GM18517 (cell line): Measurements from ENCODE around the gene TBCD.

Source experiments
- ATAC-seq: cut with Tn5 transposase; IDR thresholded peaks from one replicate; pipeline ENCODE4 v1.9.1; 2021; ENCODE audit warnings: mild to moderate bottlenecking, moderate library complexity; ENCODE audit not compliant: unreplicated experiment

Gene TBCD

GRCh38 chr17:82808006-82808405, 56.1 kb downstream of the TBCD start:
- no peak for ATAC-seq

GRCh38 chr17:82808921-82809905, 57.3 kb downstream of the TBCD start:
- no peak for ATAC-seq

DNA sequence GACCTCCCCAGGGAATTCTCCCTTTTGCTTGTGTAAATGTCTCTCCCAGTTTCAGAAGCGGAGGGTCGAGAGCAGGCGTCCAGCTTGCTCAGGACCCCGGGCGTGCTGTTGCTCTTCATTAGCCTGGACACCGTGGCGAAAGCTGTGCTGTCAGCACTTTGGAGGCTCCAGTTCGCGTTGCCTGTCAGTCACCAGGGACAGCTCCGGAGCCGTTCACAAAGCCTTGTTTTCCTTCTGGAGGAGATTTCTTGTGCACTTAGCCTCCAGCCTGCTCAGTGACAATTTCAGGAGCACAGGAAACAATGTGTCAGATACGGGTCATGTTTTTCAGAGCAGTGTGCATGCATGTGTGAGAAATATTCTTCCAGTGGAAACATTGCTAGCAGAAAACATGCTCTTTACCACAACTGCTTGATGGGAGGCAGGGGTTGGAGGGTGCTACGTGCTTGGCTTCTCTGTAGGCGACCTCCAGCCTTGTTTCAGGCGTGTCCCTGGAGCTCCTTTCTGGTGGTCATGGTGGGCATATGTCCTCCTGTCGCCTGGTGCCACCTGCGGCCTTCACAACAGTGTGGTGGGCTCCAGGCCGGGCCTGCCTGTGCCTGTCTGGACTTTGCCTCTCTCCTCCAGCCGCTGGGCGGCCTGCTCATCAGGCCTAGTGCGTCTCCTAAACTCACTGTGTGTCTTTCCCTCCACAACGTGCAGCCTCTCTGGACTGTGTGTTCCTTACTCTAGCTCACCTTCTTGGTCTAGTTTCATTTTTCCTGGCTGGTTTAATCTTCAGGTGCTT, 59.0 kb downstream of the TBCD start:
- ATAC-seq: no peak

DNA sequence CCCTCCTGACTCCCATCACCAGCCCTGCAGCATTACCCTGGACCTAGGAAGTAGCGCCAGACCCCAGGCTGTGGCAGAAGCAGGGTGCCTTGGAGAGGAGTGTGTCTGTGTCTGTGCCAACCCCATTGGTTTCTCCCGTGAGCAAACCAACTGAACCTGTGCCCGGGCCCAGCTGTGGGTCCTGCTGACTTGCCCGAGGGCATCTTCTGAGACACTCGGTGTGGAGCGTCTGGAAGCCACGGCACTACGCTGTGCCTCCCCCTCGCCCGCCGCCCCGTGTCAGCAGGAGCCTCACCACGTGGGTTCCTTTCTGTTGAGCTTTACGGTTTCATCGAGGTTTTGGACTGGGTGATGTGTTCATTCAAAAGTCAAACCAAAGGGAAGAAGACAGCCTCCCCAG, 60.2 kb downstream of the TBCD start:
- ATAC-seq: no peak

GRCh38 chr17:82812601-82813000, 60.7 kb downstream of the TBCD start:
- no peak for ATAC-seq

DNA sequence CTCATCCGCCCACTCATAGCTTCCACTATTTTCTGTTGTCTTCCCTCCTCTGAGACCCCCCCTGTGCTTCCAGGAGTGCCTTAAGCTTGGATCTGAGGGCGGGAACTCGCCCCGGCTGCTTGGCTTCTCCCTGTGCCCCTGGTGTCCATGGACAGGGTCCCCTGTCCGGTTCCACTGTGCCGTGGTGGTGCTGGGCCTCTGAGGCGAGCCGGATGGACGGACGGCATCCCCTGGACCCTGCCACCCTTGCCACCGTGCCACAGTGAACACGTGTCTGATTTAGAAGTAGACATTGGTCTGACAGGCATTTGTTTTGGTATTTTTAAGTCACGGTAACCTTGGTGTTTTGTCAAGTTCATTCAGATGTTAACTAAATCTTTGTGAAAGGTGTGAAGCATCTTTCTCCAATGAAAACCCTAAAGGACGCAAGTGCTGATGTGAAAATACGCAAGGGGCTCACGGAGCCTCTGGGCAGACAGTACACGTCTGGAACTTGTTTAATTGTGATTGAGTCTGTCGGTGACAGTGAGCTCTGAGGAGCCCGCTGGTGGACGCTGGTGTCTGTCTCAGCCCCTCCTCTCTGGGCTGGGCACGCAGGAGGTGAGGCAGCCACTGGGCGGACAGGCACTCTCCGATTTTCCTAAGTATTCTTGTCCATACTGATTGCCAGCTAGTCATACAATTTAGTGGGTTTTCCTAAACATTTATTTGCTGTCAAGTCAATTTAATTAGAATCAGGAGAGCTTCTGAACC, 61.6 kb downstream of the TBCD start:
- ATAC-seq: no peak

GRCh38 chr17:82814834-82815233, 63.0 kb downstream of the TBCD start:
- ATAC-seq: no peak

DNA sequence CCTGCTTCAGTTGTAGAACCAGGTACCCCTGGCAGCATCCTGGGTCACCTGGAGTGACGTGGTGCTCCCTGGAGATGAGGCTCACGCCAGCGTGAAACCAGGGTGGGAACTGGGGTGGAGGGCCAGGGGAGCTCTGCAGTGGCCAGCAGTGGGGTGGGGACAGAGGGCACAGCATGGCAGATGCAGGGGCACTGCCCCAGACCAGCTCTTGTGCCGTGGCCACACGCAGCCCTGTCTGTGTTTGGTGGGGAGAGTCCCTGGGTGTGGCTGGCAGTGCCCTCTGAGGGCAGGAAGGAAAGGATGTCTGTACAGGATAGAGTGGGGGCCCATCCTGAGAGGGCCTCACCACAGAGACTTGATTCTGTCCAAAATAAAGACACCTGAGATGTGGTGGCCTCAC, 63.5 kb downstream of the TBCD start:
- no peak for ATAC-seq

DNA sequence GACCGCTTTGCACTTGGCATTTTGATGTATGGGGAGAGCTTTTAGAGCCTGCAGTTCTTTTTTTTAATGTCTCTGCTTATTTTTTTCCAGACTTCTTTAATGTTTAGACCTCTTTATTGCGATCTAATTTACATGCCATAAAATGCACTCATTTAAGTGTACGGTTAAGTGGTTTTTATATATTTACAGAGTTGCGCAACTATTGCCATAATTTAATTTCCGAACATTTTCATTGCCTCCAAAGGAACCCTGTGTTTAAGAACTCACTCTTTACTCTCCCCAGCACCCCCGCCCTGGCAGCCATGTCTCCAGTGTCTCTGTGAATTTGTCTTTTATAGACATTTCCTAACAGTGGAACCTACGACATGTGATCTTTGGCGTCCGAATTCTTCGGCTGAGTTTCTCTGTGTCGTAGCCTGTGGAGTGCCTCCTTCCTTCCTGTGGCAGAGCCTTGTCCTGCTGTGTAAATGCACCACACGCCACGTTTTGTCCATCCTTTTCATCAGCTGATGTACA, 64.0 kb downstream of the TBCD start:
- no peak for ATAC-seq

DNA sequence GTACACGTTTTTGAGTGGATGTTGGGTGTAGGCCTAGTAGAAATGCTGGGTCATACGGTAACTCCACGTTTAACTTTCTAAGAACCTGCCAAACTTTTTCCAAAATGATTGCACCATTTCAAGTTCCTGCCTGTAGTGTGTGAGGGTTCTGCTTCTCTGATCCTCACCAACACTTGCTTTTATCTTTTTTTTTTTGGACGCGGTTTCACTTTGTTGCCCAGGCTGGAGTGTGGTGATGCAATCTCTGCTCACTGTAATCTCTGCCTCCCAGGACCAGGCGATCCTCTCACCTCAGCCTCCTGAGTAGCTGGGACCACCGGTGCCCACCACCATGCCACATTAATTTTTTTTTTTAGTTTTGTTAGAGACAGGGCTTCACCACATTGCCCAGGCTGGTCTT, 64.5 kb downstream of the TBCD start:
- ATAC-seq: no peak

- ATAC-seq: no peak
Measured at GRCh38 chr17:82817947-82818346, 66.1 kb downstream of the TBCD start.

- no peak for ATAC-seq
Measured at GRCh38 chr17:82820278-82821251, 68.7 kb downstream of the TBCD start.

GRCh38 chr17:82821554-82821953, 69.7 kb downstream of the TBCD start:
- ATAC-seq: no peak

- ATAC-seq: no peak
Measured at GRCh38 chr17:82822281-82822680, 70.4 kb downstream of the TBCD start.

- no peak for ATAC-seq
Measured at GRCh38 chr17:82823004-82823403, 71.1 kb downstream of the TBCD start.

DNA sequence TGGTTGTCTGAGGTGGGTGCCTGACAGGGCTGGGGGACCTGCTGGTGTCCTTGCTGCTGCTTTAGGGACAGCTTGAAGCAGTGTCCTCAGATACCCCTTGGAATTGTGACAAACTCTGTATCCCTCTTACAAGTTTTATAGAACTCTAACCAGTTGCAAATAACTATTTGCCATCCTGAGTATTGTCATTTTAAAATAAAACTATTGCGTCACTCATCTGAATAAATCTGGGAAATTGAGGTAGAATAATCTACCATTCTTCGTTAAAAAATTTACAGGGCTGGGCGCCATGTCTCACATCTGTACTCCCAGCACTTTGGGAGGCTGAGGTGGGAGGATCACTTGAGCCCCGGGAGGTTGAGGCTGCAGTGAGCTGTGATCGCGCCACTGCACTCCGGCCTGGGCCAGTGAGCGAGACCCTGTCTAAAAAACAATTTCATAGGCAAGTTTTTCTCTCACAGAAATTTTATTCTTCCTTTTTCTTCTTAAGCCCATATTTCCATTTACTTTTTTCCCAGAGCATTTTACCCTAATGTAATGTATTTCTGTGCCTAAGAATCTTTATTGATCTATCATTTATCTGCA, 73.8 kb downstream of the TBCD start:
- ATAC-seq: no peak

DNA sequence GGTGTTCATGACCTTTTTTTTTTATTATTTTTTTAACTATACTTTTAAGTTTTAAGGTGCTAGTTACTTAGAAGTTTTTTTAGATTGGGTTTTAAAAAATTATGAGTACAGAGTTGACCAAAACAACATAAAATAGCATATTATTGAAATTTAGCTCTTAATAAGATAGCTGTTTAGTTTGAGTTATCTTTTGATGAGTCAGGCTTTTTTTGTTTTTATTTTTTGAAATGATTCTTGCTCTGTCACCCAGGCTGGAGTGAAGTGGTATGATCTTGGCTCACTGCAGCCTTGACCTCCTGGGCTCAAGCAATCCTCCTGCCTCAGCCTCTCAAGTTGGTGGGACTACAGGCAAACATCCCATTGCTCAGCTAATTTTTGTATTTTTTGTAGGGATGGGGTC, 74.3 kb downstream of the TBCD start:
- no peak for ATAC-seq

DNA sequence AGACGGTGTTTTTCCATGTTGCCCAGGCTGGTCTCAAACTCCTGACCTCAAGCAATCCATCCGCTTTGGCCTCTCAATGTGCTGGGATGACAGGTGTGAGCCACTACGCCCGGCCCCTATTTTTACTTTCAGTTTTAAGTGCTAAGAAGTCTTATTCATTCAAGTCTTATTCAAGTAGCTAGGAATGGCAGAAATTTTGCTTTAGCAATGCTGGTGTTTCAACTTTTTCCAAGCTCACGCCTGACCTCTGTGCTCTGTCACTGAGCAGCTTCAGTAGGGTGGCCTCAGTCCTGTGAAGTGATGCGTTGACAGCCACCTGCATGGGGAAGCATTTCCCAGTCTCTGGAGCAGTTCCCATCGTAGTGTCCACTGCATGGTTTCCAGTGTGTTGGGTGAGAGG, 75.1 kb downstream of the TBCD start:
- ATAC-seq: no peak

DNA sequence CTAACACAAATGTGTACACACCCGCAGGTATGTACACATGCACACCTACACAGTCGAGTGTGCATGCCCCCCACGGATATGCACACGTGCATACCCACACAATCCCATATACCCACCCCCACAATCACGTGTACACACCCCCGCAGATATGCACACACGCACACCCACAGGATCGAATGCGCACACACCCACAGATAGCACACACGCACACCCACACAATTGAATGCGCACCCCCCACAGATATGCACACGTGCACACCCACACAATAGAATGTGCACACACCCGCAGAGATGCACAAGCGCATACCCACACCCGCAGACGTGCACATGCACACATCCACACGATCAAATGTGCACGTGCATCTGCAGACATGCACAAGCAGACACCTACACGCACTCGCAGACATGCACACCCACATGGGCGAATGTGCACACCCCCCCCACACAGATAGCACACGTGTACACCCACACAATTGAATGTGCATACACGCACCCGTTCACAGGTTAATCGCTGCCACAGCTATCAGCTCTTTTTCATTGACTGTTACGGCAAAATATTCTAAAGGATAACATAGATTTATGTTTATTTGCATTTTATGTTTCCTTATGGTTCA, 77.1 kb downstream of the TBCD start:
- ATAC-seq: no peak
